GM23248 (cell line): ENCODE measurements around the gene SLTM.

ENCODE experiments used
- EZH2 ChIP-seq: fragments of 200-600 bp; sonication (generic); IDR thresholded peaks from 2 replicates; pipeline ENCODE4 v1.6.1; 2018; ENCODE audit warnings: antibody characterized with exemption, mild to moderate bottlenecking; ENCODE audit not compliant: insufficient read depth, poor library complexity, severe bottlenecking
- EZH2phosphoT487 ChIP-seq: fragments of 200-600 bp; sonication (generic); IDR thresholded peaks from 2 replicates; pipeline ENCODE4 v1.6.1; 2018; ENCODE audit warnings: antibody characterized with exemption, moderate library complexity, mild to moderate bottlenecking, low read depth; ENCODE audit not compliant: insufficient read depth

DNA sequence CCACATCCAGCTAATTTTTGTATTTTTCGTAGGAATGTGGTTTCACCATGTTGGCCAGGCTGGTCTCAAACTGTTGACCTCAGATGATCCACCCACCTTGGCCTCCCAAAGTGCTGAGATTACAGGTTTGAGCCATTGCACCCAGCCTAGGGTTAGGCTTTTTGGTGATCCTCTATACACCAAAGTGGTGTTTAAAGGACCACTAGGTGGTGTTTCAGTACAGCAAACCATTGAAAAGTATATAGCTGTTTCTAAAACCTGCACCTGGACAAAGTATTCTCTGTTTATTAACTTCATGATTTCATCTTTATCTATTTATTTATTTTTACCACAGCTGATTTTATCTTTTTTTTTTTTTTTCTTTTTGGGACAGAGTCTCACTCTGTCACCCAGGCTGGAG lies 94.0 kb downstream of the SLTM start:
- TF ChIP-seq EZH2 (no peak), EZH2phosphoT487 (no peak)
